Heart left ventricle (tissue), 16 donors: ENCODE results near the gene ACACA. TPM values are rescaled to one million over a fixed set of nuclear protein-coding genes. Genes with fewer than 3 reads are reported as not detected.

Experiments
- ATAC-seq, 4 donors: fragments of 200-7000 bp; cut with Tn5 transposase; one replicate each; pipeline ENCODE4 v1.9.1; 2020 to 2022; ENCODE audit warnings: moderate library complexity in 4 of 4, mild to moderate bottlenecking in 3 of 4, moderate number of reproducible peaks in 1 of 4
- DNase-seq, 5 donors: peaks; one replicate each; pipeline ENCODE4 v3.0.0-alpha.2; 2020
- H3K27ac ChIP-seq, 12 donors: fragments of 200-600 bp; sonication (generic) in 4 of 12; one replicate each; pipeline versions ENCODE4 v1.5.0 to v1.8.0; 2016 to 2022; ENCODE audit warnings: mild to moderate bottlenecking in 2 of 12
- H3K27me3 ChIP-seq, 9 donors: fragments of 200-600 bp; sonication (generic) in 2 of 9; one replicate each; pipeline versions ENCODE4 v1.5.1 to v1.8.0; 2016 to 2022; ENCODE audit warnings: mild to moderate bottlenecking in 3 of 9
- H3K36me3 ChIP-seq, 9 donors: fragments of 200-600 bp; sonication (generic) in 2 of 9; one replicate each; pipeline versions ENCODE4 v1.5.0 to v1.8.0; 2018 to 2022; ENCODE audit warnings: mild to moderate bottlenecking in 2 of 9
- H3K4me1 ChIP-seq, 12 donors: fragments of 200-600 bp; sonication (generic) in 4 of 12; one replicate each; pipeline versions ENCODE4 v1.5.0 to v1.8.0; 2016 to 2022; ENCODE audit warnings: mild to moderate bottlenecking in 3 of 12
- H3K4me3 ChIP-seq, 12 donors: fragments of 200-600 bp; sonication (generic) in 4 of 12; one replicate each; pipeline versions ENCODE4 v1.5.0 to v1.8.0; 2017 to 2022; ENCODE audit warnings: mild to moderate bottlenecking in 9 of 12, moderate library complexity in 4 of 12
- H3K9me3 ChIP-seq, 12 donors: fragments of 200-600 bp; sonication (generic) in 4 of 12; one replicate each; pipeline versions ENCODE4 v1.5.0 to v1.8.0; 2016 to 2022; ENCODE audit warnings: mild to moderate bottlenecking in 1 of 12
- POLR2A ChIP-seq, 2 donors: fragments of 450-650 bp; IDR thresholded peaks; one replicate each; pipeline ENCODE4 v1.6.1; 2017; ENCODE audit warnings: antibody characterized with exemption in 2 of 2, mild to moderate bottlenecking in 2 of 2, moderate library complexity in 2 of 2
- WGBS, 4 donors: extraction: QIAGEN DNeasy Blood & Tissue Kit in 2 of 4; methylation state at CpG; one replicate each; pipeline versions ENCODE4 v1.1.5 to v1.1.7; 2013 to 2018; 5-methylcytosine and 5-hydroxymethylcytosine counted together
- intact Hi-C, 10 donors: fragments of 100-400 bp; cut with DNase I; formaldehyde crosslinking; loops; one replicate each; pipeline versions ENCODE4 v1.11.1 to v1.14.2; 2022
- polyA plus RNA-seq, 2 donors: library from polyadenylated mRNA; stranded (reverse); fragments of 200-250 nt; gene quantifications; one replicate each; pipeline ENCODE4 v1.2.3, GENCODE V29; 2013
- total RNA-seq, 9 donors: library from RNA; depleted of rRNA in 2 of 9; stranded (reverse); fragments of >200 nt in 2 of 9; fragmentation: NEBNext Ultra II Directional in 3 of 9; extraction: Animal tissue kit (Norgen Biotek cat#: 25700) in 3 of 9; gene quantifications; one replicate each; pipeline versions ENCODE4 v1.1.0 to v1.2.4, GENCODE V29; 2016 to 2023
- TF ChIP-seq, protein P1 (sequence below), 12 donors: fragments of 200-600 bp; sonication (generic) in 4 of 12; IDR thresholded peaks; one replicate each; pipeline versions ENCODE4 v1.5.0 to v1.8.0; 2018 to 2022; ENCODE audit warnings: antibody characterized with exemption in 12 of 12, mild to moderate bottlenecking in 5 of 12
- donor health status: ischemic (EF 13 %, LVEDD 7.1; RV severe dilation, severe dysfunction).
- donor health status: healthy with polysubstance abuse.
- donor health status: DM: no; HTN: yes; CAD: no.
- donor health status: DM: no; HTN: no; CAD: no.
- donor health status: ischemic (EF 25% LVEDD 6.9; RV normal size, moderate dysfunction).
- donor health status: ischemic (EF 25% LVEDD 5.7; RV mildly dilated, moderate dysfunction).
- donor health status: healthy.
- donor health status: DM: yes; HTN: yes; CAD: no.
- donor health status: ischemic (EF 35%, LVEDD 5.7; RV mildly dilated, moderate dysfunction).
- donor health status: nonischemic (EF 11% LVEDD 7.7; RV severe dilation, severe dysfunction).
- donor health status: DM: yes; HTN: yes; CAD: no.
- donor health status: PGD.
- donor health status: ischemic (EF 29% LVEDD 5.4; RV normal size, mild dysfunction).
- donor health status: nonischemic (EF 23%, LVEDD 6.1; RV moderate dilation, normal function).

ACACA gene
- total and polyA plus RNA-seq, 11 donors, result 6.2 to 33.0 (median 15.8) TPM

DNA sequence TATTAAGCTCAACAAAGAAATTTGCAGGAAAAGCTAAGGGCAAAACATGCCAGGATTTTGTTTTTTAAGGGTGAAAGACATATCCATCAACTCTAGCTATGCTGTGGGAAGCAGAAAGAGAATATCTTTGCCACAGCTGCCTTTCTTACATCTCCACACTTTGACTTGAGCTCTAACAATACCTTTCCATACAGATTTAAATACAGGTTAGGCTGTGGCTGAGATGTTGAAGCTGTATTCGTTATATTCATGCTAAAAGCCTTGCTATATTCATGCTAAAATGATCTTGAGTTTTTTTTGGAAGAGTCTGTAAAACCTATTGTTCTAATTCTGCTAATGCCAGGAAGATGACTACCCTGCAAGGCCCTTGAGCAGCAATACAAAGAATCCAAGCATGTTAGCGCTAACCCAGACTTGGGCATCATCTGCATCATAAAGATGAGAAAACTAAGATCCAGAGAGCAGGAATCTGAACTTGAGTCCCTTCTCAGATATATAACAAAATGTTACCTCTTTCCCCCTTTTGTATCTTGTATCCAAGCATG, 235.7 kb downstream of the ACACA start:
- H3K9me3 ChIP-seq, result no peaks in the 10 kb centered on the region
- no peaks in the 10 kb centered on the region for H3K4me1 ChIP-seq
- no peak overlapping the region for H3K4me3 ChIP-seq
- H3K36me3 ChIP-seq, result peaks cover 0 to 14% (median 4%) of the 10 kb centered on the region in 9 donors
- H3K27me3 ChIP-seq, result no peaks in the 10 kb centered on the region
- H3K27ac ChIP-seq, result no peak overlapping the region
- WGBS, 4 donors, result 79 to 89% (median 85%) methylated on average over 2 of the region's 2 CpGs
- DNase-seq (no peak), ATAC-seq (no peak)
- intact Hi-C loops, result no loop called here
- TF ChIP-seq, protein P1, sequence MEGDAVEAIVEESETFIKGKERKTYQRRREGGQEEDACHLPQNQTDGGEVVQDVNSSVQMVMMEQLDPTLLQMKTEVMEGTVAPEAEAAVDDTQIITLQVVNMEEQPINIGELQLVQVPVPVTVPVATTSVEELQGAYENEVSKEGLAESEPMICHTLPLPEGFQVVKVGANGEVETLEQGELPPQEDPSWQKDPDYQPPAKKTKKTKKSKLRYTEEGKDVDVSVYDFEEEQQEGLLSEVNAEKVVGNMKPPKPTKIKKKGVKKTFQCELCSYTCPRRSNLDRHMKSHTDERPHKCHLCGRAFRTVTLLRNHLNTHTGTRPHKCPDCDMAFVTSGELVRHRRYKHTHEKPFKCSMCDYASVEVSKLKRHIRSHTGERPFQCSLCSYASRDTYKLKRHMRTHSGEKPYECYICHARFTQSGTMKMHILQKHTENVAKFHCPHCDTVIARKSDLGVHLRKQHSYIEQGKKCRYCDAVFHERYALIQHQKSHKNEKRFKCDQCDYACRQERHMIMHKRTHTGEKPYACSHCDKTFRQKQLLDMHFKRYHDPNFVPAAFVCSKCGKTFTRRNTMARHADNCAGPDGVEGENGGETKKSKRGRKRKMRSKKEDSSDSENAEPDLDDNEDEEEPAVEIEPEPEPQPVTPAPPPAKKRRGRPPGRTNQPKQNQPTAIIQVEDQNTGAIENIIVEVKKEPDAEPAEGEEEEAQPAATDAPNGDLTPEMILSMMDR (IDR thresholded peaks at IDR 0.05), result no peak
- TF ChIP-seq POLR2A (IDR thresholded peaks at IDR 0.05), result no peak

DNA sequence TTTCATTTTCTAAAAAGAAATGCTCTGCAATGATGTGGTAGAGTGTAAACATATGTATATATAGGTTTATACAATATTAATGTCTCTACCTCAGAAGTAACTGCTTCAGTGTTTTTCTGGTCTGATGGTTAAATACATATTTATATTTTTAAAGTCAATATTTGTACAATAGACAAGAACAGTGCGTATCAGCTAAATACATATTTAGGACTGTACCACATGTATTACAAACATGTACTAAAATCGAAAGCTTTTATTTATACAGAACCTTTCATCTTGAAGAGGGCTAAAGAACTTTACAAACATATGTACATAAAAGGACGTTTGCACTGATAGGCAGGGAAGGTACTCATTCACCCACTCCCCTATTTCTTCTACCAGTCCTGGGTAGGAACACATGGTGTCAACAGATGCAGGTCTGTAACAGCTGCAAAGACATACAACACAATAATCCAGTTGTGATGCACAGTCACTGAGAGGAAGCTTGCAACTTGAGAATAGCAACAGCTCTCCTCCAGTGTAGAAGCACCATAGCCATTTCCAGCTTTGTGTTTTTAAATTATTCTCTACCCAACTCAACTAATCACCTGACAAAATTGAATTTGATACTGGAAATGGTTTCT, 237.8 kb downstream of the ACACA start:
- peaks cover 0 to 5% (median 0%) of the 10 kb centered on the region in 9 donors for H3K36me3 ChIP-seq
- DNase-seq, result no peak
- no peaks in the 10 kb centered on the region for H3K9me3 ChIP-seq
- H3K27ac ChIP-seq, result no peak overlapping the region
- intact Hi-C loops, result loop anchor here in 1 of 10 donors (10.0 kb wide), 1 partner anchor 1214 kb away; no protein-coding TSS in a partner anchor
- WGBS, 4 donors, result 52 to 87% (median 84%) methylated on average over 3 of the region's 3 CpGs
- no peak for ATAC-seq
- H3K4me3 ChIP-seq, result no peak overlapping the region
- no peaks in the 10 kb centered on the region for H3K4me1 ChIP-seq
- no peaks in the 10 kb centered on the region for H3K27me3 ChIP-seq
- no peak for TF ChIP-seq POLR2A (IDR thresholded peaks at IDR 0.05)
- TF ChIP-seq, protein P1 (IDR thresholded peaks at IDR 0.05), result no peak

DNA sequence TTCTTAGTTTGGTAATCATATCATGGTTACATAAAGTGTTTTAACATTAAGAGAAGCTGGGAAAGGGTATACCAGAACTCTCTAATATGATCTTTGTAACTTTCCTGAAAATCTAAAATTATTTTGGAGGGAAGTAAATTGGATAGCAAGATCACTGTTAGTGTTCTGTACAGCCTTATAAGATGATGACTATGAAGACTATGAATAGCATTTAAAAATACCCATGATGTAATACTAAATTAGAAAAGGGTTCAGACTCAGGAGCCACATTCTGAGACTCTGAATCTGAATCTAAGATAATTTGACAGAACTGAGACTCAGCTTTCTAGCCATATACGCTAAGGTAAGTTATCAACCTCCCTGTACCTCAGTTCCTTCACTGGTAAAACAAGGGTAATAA, 238.9 kb downstream of the ACACA start:
- TF ChIP-seq, protein P1 (IDR thresholded peaks at IDR 0.05), result no peak
- no peak for TF ChIP-seq POLR2A (IDR thresholded peaks at IDR 0.05)
- Histone ChIP-seq H3K9me3 (no peaks in the 10 kb centered on the region), H3K4me3 (no peak overlapping the region), H3K27me3 (no peaks in the 10 kb centered on the region), H3K27ac (no peak overlapping the region), H3K4me1 (no peaks in the 10 kb centered on the region), H3K36me3 (peaks cover 0 to 2% (median 0%) of the 10 kb centered on the region in 9 donors)
- WGBS, 4 donors, result 91 to 97% (median 96%) methylated on average over 1 of the region's 1 CpG
- intact Hi-C loops, result loop anchor here in 1 of 10 donors (10.0 kb wide), 1 partner anchor 1213 kb away; no protein-coding TSS in a partner anchor
- ATAC-seq (no peak), DNase-seq (no peak)

DNA sequence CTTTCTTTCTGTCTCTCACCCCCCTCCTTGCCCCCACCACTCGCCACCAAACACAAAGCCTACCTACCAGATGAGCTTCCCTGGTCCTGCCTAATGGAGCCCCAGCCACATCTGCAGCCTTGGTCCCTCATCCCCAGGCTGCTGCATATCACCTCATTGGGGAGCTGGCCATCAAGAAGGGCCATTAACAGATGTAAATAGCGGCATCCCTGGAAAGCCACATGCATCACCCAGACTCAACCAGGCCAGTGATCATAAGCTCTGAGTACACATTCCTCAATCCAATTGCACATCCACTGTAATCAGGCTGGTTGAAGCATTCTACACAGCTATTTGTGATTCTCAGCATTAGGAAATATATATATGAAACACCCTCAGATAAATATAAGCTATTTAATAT, 242.6 kb downstream of the ACACA start:
- intact Hi-C loops, result loop anchor here in 1 of 10 donors (10.0 kb wide), 1 partner anchor 1209 kb away; no protein-coding TSS in a partner anchor
- ATAC-seq (no peak), DNase-seq (no peak)
- no peak overlapping the region for H3K27ac ChIP-seq
- no peaks in the 10 kb centered on the region for H3K9me3 ChIP-seq
- peaks cover 0 to 28% (median 7%) of the 10 kb centered on the region in 9 donors for H3K36me3 ChIP-seq
- WGBS, 4 donors, result 92 to 98% (median 96%) methylated on average over 2 of the region's 2 CpGs
- H3K4me1 ChIP-seq, result no peaks in the 10 kb centered on the region
- H3K4me3 ChIP-seq, result no peak overlapping the region
- TF ChIP-seq, protein P1 (IDR thresholded peaks at IDR 0.05), result no peak
- no peak for TF ChIP-seq POLR2A (IDR thresholded peaks at IDR 0.05)
- no peaks in the 10 kb centered on the region for H3K27me3 ChIP-seq
